ENCODE measurements around the gene PDIK1L. TPM values are rescaled to one million over a fixed set of nuclear protein-coding genes. Genes with fewer than 3 reads are reported as not detected.
A peak's percentile ranks its signal among the peaks of the same experiment; 100 is the strongest.

PDIK1L gene
- total RNA-seq, 2 donors from 2014 or later, result 10.5 TPM

DNA sequence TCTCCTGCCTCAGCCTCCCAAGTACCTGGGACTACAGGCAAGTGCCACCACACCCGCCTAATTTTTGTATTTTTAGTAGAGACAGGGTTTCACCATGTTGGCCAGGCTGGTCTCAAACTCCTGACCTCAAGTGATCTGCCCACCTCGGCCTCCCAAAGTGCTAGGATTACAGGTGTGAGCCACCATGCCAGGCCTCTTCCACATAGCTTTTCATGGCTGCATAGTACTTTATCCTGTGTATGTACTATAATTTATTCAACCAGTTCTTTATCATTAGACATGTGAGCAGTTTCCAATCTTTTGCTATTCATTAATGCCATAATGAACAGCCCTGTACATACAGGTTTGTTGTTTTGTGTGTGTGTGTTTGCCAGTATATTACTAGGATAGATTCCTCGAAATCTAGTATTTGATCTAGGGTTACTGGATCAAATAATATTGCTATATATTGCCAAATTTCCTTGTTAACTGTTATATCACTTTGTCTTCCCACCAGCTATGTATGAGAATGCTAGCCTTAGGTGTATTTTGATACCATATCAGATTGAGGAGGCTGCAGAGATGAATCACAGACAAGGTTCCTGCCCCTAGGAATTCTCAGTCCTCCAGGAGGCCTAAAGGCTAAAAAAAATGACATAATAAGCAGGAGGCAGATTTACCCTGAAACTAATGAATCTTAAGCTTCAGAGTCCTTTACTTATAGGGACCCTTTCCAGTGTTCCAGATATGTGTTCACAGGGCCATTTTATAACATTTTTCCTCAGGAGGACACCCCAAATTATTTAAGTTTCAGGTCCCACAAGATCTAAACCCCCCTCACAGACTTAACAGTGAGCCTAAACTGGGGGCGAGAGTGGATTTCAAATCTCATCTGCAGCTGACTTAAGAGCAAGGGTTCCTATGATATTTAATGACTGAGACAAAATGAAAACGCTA is 2.1 kb upstream of the PDIK1L start:
- intact Hi-C loops (cut with DNase I), result loop anchor here (5.0 kb wide), 2 partner anchors 168 to 213 kb away; no protein-coding TSS in a partner anchor
- Histone ChIP-seq H3K9me3 (no peaks in the 10 kb centered on the region), H3K27ac (no peak overlapping the region), H3K4me1 (replicated peaks) (no peaks in the 10 kb centered on the region), H3K4me3 (no peak overlapping the region), H3K36me3 (no peaks in the 10 kb centered on the region), H3K27me3 (replicated peaks; ENCODE audit: insufficient read depth) (no peaks in the 10 kb centered on the region)
- 92% methylated on average over 5 of the region's 5 CpGs for WGBS
- no peak for DNase-seq (ENCODE audit: low spot score)
- TF ChIP-seq POLR2AphosphoS5 (IDR thresholded peaks at IDR 0.05), result no peak
- TF ChIP-seq, protein P1, sequence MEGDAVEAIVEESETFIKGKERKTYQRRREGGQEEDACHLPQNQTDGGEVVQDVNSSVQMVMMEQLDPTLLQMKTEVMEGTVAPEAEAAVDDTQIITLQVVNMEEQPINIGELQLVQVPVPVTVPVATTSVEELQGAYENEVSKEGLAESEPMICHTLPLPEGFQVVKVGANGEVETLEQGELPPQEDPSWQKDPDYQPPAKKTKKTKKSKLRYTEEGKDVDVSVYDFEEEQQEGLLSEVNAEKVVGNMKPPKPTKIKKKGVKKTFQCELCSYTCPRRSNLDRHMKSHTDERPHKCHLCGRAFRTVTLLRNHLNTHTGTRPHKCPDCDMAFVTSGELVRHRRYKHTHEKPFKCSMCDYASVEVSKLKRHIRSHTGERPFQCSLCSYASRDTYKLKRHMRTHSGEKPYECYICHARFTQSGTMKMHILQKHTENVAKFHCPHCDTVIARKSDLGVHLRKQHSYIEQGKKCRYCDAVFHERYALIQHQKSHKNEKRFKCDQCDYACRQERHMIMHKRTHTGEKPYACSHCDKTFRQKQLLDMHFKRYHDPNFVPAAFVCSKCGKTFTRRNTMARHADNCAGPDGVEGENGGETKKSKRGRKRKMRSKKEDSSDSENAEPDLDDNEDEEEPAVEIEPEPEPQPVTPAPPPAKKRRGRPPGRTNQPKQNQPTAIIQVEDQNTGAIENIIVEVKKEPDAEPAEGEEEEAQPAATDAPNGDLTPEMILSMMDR (IDR thresholded peaks at IDR 0.05), result no peak
- no peak for TF ChIP-seq POLR2A (IDR thresholded peaks at IDR 0.05)

DNA sequence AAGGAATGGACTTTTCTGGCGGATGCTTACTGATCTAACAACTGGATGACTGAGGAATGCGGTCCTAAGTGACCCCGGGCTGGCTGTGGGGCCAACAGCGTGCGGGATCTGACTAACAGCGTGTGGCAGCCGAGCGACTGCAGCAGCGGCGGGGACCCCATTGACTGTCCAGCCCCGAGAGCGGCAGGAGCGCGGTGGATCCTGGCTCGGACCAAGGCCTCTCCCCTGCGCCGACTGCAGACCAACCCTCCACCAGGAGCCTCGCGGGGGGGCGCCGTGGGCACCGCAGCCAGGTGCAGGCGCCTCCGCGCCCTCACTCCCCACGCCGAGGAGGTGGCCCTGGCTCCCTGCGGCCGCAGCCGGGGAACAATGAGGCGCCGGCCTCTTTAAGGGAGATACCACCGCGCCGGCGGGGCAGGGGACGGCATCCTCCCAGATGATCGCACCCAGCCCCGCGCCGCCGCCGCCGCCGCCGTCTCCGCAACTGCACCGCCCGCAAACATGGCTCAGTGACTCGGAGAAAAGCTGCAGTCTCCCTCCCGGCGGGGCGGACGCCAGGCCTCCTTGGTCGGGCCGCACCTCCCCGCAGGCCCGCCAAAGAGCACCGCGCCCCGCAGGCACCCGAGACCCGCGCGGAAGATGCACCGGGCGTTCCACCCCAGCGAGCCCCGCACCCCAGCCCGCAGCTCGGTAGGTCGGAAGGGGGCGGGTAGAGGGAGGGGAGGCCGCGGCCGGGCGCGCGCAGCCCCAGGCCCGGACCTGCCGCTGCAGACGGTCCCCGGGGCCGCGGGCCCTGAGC is 694 bp upstream of the PDIK1L start:
- peak overlapping the region; percentile 87 to 92 for H3K27ac ChIP-seq
- no peaks in the 10 kb centered on the region for H3K36me3 ChIP-seq
- WGBS, result under 1% methylated on average over 47 of the region's 85 CpGs
- no peaks in the 10 kb centered on the region for H3K4me1 ChIP-seq (replicated peaks)
- intact Hi-C loops (cut with DNase I), result loop anchor here (5.0 kb wide), 2 partner anchors 166 to 211 kb away; no protein-coding TSS in a partner anchor
- peak; percentile 75 for DNase-seq (ENCODE audit: low spot score)
- H3K27me3 ChIP-seq (replicated peaks; ENCODE audit: insufficient read depth), result no peaks in the 10 kb centered on the region
- H3K4me3 ChIP-seq, result peak overlapping the region; percentile 87 to 88
- TF ChIP-seq POLR2AphosphoS5 (IDR thresholded peaks at IDR 0.05) (peak; percentile 57), POLR2A (IDR thresholded peaks at IDR 0.05) (peak; percentile 69)
- TF ChIP-seq, protein P1 (IDR thresholded peaks at IDR 0.05), result peak in 2 of 4 experiments; percentile 3 to 28
- H3K9me3 ChIP-seq, result no peaks in the 10 kb centered on the region

DNA sequence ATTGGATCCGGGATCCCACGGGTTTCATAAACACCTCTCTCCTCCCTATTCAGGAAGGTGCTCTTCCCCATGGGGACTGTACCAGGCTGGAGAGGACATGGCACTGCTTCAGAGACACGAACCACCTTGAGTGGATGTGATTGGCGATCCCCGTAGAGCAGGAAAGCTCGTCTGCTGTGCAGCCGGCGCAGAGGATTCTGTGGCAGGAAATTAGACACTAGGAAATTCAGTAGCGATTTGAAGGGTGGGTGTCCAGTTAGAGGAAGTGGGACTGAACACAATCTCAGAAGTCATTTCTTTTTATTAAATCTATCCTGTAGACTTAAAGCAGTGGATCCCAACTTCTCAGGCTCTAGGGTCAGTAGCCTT is 767 bp downstream of the PDIK1L start:
- intact Hi-C loops (cut with DNase I), result loop anchor here (2.0 to 5.0 kb wide), 3 partner anchors 78 to 210 kb away; no protein-coding TSS in a partner anchor
- no peak for DNase-seq (ENCODE audit: low spot score)
- Histone ChIP-seq H3K27ac (peak overlapping the region; percentile 87 to 92), H3K27me3 (replicated peaks; ENCODE audit: insufficient read depth) (no peaks in the 10 kb centered on the region), H3K4me3 (peak overlapping the region; percentile 87 to 88), H3K4me1 (replicated peaks) (no peaks in the 10 kb centered on the region), H3K36me3 (no peaks in the 10 kb centered on the region), H3K9me3 (no peaks in the 10 kb centered on the region)
- 3% methylated on average over 9 of the region's 9 CpGs for WGBS
- TF ChIP-seq POLR2AphosphoS5 (IDR thresholded peaks at IDR 0.05), result no peak
- TF ChIP-seq, protein P1 (IDR thresholded peaks at IDR 0.05), result no peak
- TF ChIP-seq POLR2A (IDR thresholded peaks at IDR 0.05), result no peak

DNA sequence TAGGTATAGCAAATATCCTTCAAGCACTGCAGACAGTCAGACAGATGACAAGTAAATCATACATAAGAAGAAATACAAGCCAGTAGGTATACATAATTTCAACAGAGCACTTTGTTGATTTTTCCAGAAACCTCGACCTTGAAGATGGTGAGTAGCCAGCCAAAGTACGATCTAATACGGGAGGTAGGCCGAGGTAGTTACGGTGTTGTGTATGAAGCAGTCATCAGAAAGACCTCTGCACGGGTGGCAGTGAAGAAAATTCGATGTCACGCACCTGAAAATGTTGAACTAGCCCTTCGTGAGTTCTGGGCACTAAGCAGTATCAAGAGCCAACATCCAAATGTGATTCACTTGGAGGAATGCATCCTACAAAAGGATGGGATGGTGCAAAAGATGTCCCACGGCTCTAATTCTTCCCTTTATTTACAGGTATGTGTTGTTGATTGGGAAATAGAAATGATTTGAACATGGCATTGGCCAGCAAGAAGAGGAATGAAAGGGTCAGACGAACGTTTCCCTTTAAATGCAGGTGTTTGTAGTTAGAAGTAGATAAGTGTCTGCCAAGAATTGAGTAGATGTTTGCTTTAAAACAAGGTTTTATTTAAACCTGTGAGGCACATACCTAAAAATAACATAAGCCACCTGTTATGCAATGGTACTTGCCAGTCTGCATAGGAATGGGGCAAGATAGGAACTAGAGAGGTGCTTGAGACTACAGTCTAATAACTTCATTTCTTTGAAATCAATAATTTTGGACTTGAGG is 2.7 kb downstream of the PDIK1L start:
- DNase-seq (ENCODE audit: low spot score), result no peak
- WGBS, result 74% methylated on average over 12 of the region's 12 CpGs
- Histone ChIP-seq H3K4me1 (replicated peaks) (no peaks in the 10 kb centered on the region), H3K27ac (no peak overlapping the region), H3K36me3 (no peaks in the 10 kb centered on the region), H3K9me3 (no peaks in the 10 kb centered on the region), H3K4me3 (no peak overlapping the region), H3K27me3 (replicated peaks; ENCODE audit: insufficient read depth) (no peaks in the 10 kb centered on the region)
- TF ChIP-seq POLR2AphosphoS5 (IDR thresholded peaks at IDR 0.05) (peak; percentile 67), POLR2A (IDR thresholded peaks at IDR 0.05) (no peak)
- intact Hi-C loops (cut with DNase I), result loop anchor here (5.0 kb wide), 2 partner anchors 163 to 208 kb away; no protein-coding TSS in a partner anchor
